Measurements from ENCODE around the gene DTX4.
A peak's percentile ranks its signal among the peaks of the same experiment; 100 is the strongest.

DTX4 gene

GRCh38 chr11:59218319-59218718 lies 46.4 kb downstream of the DTX4 start:
- TF ChIP-seq CTCF (conservative IDR thresholded peaks at IDR 0.05; ENCODE audit: low read depth) = no peak
- ChIA-PET CTCF (interaction anchor here (0.7 kb wide), 1 partner anchor 27 kb away, joined by 4 read pairs; no protein-coding TSS in a partner anchor), POLR2A (ENCODE audit: low non-redundant PET) (no interaction called here)
- no peak overlapping the region for H3K27ac ChIP-seq
- no peak for DNase-seq (ENCODE audit: low spot score)

GRCh38 chr11:59218893-59219292 lies 47.0 kb downstream of the DTX4 start:
- H3K27ac ChIP-seq = no peak overlapping the region
- TF ChIP-seq CTCF (conservative IDR thresholded peaks at IDR 0.05; ENCODE audit: low read depth) = no peak
- POLR2A ChIA-PET (ENCODE audit: low non-redundant PET) = no interaction called here
- CTCF ChIA-PET = no interaction called here
- DNase-seq (ENCODE audit: low spot score) = no peak

GRCh38 chr11:59219836-59220235 lies 47.9 kb downstream of the DTX4 start:
- POLR2A ChIA-PET (ENCODE audit: low non-redundant PET) = no interaction called here
- CTCF ChIA-PET = interaction anchor here (0.6 kb wide), 1 partner anchor 621 kb away, joined by 3 read pairs; no protein-coding TSS in a partner anchor
- H3K27ac ChIP-seq = no peak overlapping the region
- no peak for DNase-seq (ENCODE audit: low spot score)
- TF ChIP-seq CTCF (conservative IDR thresholded peaks at IDR 0.05; ENCODE audit: low read depth) = no peak

GRCh38 chr11:59221441-59221840 lies 49.5 kb downstream of the DTX4 start:
- CTCF ChIA-PET = interaction anchor here (0.7 to 0.8 kb wide), 3 partner anchors 15 to 177 kb away, joined by 3 to 4 read pairs (median 3); no protein-coding TSS in a partner anchor
- DNase-seq (ENCODE audit: low spot score) = peak; percentile 61
- POLR2A ChIA-PET (ENCODE audit: low non-redundant PET) = no interaction called here
- no peak for TF ChIP-seq CTCF (conservative IDR thresholded peaks at IDR 0.05; ENCODE audit: low read depth)
- H3K27ac ChIP-seq = no peak overlapping the region

GRCh38 chr11:59222464-59223060 lies 50.6 kb downstream of the DTX4 start:
- DNase-seq (ENCODE audit: low spot score) = no peak
- CTCF ChIA-PET = interaction anchor here (0.6 to 0.7 kb wide), 3 partner anchors 21 to 52 kb away, joined by 3 read pairs; no protein-coding TSS in a partner anchor
- TF ChIP-seq CTCF (conservative IDR thresholded peaks at IDR 0.05; ENCODE audit: low read depth) = no peak

GRCh38 chr11:59223177-59223576 lies 51.2 kb downstream of the DTX4 start:
- CTCF ChIA-PET = interaction anchor here (0.5 to 0.7 kb wide), 3 partner anchors 21 to 701 kb away, joined by 3 read pairs; no protein-coding TSS in a partner anchor
- no peak for TF ChIP-seq CTCF (conservative IDR thresholded peaks at IDR 0.05; ENCODE audit: low read depth)
- POLR2A ChIA-PET (ENCODE audit: low non-redundant PET) = no interaction called here
- no peak for DNase-seq (ENCODE audit: low spot score)
- H3K27ac ChIP-seq = no peak overlapping the region

More at GRCh38 chr11:59222464-59223060, 50.6 kb downstream of the DTX4 start:
- H3K27ac ChIP-seq = no peak overlapping the region
- POLR2A ChIA-PET (ENCODE audit: low non-redundant PET) = no interaction called here
